ENCODE results near the gene STRN4. TPM values are rescaled to one million over a fixed set of nuclear protein-coding genes. Genes with fewer than 3 reads are reported as not detected.
A peak's percentile ranks its signal among the peaks of the same experiment; 100 is the strongest.

The STRN4 gene
- total RNA-seq, 2 donors from 2014 or later: 79.0 to 85.2 TPM

DNA sequence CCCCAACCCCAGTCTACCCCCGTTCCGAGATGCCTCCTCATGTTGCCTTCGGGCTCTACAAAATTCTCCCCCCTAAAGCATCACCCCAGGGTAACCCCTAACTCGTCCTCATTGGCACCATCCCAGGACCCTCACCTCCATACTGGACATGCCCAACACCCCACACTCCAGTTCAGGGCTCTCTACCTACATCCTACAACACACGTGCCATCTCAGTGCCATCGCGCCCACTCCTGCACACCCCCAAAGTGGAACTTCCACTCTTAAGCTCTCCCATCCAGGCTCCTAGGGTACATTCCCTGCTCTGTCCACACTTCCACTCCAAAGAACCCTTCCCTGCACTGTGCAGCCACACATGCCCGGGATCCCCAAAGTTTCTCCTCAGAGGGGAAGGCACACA is 1.2 kb downstream of the STRN4 start:
- Mint-ChIP-seq H3K4me1 (ENCODE audit: low read depth) (peaks cover 52% of the 10 kb centered on the region), H3K27ac (peak overlapping the region; percentile 93), H3K27me3 (ENCODE audit: low read depth) (no peaks in the 10 kb centered on the region), H3K4me3 (peak overlapping the region; percentile 83 to 98), H3K9me3 (no peaks in the 10 kb centered on the region), H3K36me3 (ENCODE audit: insufficient read depth in 2 of 2) (peaks cover 0 to 5% of the 10 kb centered on the region in 2 donors)
- ATAC-seq (replicated peaks in 1 of 2) (no peak), DNase-seq (no peak)

DNA sequence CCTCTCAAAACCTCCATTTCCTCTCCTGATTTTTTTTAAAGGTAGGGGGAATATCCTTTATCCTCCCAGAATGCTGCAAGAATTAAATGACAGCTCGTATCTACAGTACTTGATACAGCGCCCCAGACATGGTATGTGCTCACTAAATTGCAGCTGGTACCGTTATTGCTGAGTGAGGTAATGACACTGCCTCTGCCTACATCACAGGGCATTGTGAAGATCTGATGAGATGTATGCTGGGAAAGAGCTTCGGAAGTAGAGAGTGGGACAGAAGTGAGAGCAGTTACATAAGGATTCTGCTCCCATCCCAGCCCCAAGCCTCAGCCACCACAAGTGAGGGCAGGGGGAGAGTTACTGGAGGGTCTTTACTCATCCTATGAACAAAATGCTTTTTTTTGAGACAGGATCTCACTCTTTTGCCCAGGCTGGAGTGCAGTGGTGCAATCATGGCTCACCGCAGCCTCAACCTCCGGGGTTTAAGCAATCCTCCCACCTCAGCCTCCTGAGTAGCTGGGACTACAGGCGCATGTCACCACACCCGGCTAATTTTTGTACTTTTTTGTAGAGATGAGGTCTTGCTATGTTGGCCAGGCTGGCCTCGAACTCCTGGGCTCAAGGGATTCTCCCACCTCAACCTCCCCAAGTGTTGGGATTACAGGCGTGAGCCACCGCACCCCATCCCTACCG is 2.1 kb downstream of the STRN4 start:
- H3K36me3 Mint-ChIP-seq (ENCODE audit: insufficient read depth in 2 of 2): peaks cover 0 to 5% of the 10 kb centered on the region in 2 donors
- ATAC-seq (replicated peaks in 1 of 2) (no peak), DNase-seq (no peak)
- H3K27ac Mint-ChIP-seq: peak overlapping the region; percentile 93
- peaks cover 52% of the 10 kb centered on the region for H3K4me1 Mint-ChIP-seq (ENCODE audit: low read depth)
- no peaks in the 10 kb centered on the region for H3K9me3 Mint-ChIP-seq
- H3K4me3 Mint-ChIP-seq: peak overlapping the region; percentile 83 to 98
- H3K27me3 Mint-ChIP-seq (ENCODE audit: low read depth): no peaks in the 10 kb centered on the region

DNA sequence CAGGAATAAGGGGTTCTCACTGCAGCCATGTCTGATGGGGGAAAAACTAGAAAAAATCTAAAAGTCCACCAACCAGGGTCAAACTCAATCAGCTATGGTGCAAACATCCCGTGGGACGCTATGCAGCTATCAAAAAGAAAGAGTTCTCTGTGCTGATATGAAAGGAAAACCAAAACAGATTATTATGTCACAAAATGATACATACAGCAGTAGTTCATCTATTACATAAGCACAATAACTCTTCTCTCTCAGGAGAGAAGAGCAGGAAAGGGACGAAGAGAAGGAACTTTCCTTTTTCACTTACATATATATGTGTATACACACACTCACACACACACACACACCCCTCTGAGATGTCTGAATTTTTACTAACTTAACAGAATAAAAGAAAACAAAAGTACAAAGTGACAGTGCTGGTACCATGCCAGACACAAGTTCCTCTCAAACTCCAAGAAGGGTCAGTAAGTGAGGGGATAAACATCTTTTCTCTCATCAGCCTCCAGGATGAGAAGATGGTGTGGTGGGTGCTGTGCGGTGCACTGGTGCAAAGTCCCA is 3.2 kb downstream of the STRN4 start:
- DNase-seq (no peak), ATAC-seq (replicated peaks in 1 of 2) (no peak)
- peak overlapping the region in 1 of 2 donors; percentile 49 for H3K4me3 Mint-ChIP-seq
- H3K36me3 Mint-ChIP-seq (ENCODE audit: insufficient read depth in 2 of 2): peaks cover 0 to 1% of the 10 kb centered on the region in 2 donors
- no peaks in the 10 kb centered on the region for H3K27me3 Mint-ChIP-seq (ENCODE audit: low read depth)
- no peaks in the 10 kb centered on the region for H3K9me3 Mint-ChIP-seq
- H3K4me1 Mint-ChIP-seq (ENCODE audit: low read depth): peaks cover 52% of the 10 kb centered on the region
- H3K27ac Mint-ChIP-seq: peak overlapping the region; percentile 53

DNA sequence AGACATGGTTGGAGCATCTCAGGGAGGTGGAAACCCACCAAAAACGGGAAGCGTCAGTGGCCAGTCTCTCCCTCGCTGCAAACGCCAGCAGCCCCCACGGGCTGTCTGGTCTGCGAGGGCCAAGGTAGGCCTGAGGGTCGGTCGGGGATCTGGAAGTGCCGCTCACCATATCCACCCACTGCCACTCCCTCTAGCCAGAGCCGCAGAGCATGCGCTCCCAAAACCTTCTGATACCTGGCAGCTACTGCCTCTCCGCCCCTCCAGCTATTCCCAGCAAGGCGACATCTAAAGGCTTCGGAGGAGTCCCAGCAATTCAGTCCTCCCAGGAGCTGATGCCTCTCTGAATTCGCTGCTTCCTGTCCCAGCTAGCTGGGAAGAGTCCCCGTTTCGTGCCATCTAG is 4.8 kb downstream of the STRN4 start:
- ATAC-seq (replicated peaks in 1 of 2): no peak
- no peaks in the 10 kb centered on the region for H3K9me3 Mint-ChIP-seq
- H3K36me3 Mint-ChIP-seq (ENCODE audit: insufficient read depth in 2 of 2): peaks cover 0 to 6% of the 10 kb centered on the region in 2 donors
- no peak overlapping the region for H3K4me3 Mint-ChIP-seq
- no peak overlapping the region for H3K27ac Mint-ChIP-seq
- no peaks in the 10 kb centered on the region for H3K27me3 Mint-ChIP-seq (ENCODE audit: low read depth)
- DNase-seq: no peak
- peaks cover 45% of the 10 kb centered on the region for H3K4me1 Mint-ChIP-seq (ENCODE audit: low read depth)

- no peak overlapping the region for H3K27ac Mint-ChIP-seq
- no peak for DNase-seq
- no peaks in the 10 kb centered on the region for H3K9me3 Mint-ChIP-seq
- H3K4me3 Mint-ChIP-seq: no peak overlapping the region
- ATAC-seq (replicated peaks in 1 of 2): no peak
- H3K4me1 Mint-ChIP-seq (ENCODE audit: low read depth): peaks cover 32% of the 10 kb centered on the region
- no peaks in the 10 kb centered on the region for H3K27me3 Mint-ChIP-seq (ENCODE audit: low read depth)
- peaks cover 0 to 6% of the 10 kb centered on the region in 2 donors for H3K36me3 Mint-ChIP-seq (ENCODE audit: insufficient read depth in 2 of 2)
Measured at GRCh38 chr19:46739290-46739771, 6.9 kb downstream of the STRN4 start.

GRCh38 chr19:46737761-46738171 is 8.5 kb downstream of the STRN4 start:
- Mint-ChIP-seq H3K27ac (no peak overlapping the region), H3K36me3 (ENCODE audit: insufficient read depth in 2 of 2) (peaks cover 2 to 11% of the 10 kb centered on the region in 2 donors), H3K4me1 (ENCODE audit: low read depth) (peaks cover 17% of the 10 kb centered on the region), H3K4me3 (no peak overlapping the region), H3K9me3 (no peaks in the 10 kb centered on the region), H3K27me3 (ENCODE audit: low read depth) (no peaks in the 10 kb centered on the region)
- DNase-seq: no peak
- no peak for ATAC-seq (replicated peaks in 1 of 2)

DNA sequence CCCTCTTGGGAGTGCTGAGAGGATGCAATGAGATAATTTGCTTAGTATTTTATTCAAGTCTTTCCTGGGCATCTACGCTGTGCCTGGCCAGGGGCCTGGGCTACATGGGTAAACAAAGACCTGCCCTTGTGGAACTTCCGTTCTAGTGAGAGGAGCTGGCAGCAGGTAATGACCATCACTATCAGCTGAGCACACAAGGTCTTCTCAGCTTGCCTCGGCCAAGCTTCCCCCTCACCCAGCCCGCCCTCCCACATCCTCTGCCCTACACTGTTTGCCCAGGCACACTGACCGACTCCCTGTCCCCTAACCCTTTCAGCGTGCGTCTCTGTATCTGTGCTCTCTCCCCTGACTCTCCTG is 9.0 kb downstream of the STRN4 start:
- Mint-ChIP-seq H3K4me3 (no peak overlapping the region), H3K36me3 (ENCODE audit: insufficient read depth in 2 of 2) (peaks cover 2 to 11% of the 10 kb centered on the region in 2 donors), H3K27ac (no peak overlapping the region), H3K27me3 (ENCODE audit: low read depth) (no peaks in the 10 kb centered on the region), H3K9me3 (no peaks in the 10 kb centered on the region), H3K4me1 (ENCODE audit: low read depth) (peaks cover 13% of the 10 kb centered on the region)
- no peak for DNase-seq
- ATAC-seq (replicated peaks in 1 of 2): no peak

DNA sequence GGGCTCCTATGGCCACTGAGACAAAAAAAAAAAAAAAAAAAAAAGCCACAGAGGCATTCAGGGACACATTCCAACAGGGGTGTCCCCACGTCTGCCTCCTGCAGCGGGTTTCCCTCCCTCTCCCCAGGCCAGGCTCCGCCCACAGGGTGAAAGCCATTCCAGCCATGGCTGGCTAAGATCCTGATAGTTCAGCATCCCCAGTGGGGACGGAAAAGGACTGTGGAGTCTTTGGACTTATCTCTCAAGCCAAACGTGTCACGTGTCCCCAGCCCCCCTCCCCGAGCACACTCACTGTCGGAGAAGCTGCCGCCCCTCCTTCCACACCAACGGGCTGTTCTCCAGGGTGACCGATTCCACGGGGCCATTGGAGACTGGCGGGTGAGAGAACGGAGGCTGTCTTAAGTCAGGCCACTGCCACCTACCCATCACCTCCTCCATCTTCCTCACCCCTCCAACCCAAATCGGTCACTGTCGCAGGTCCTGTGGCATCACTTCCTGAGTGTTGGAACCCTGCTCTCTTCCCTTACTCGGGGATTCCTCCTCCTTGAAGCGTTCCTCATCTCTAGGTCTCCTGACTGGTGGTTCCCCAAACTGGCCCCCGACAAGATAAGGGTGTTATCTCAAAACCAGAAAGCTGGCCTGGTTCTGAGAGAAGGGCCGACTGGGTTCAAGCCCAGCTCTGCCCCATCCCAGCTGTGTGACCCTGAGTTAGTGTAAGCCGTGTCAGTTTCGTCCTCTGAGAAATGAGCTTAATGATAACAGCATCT is 9.5 kb downstream of the STRN4 start:
- Mint-ChIP-seq H3K4me1 (ENCODE audit: low read depth) (peaks cover 16% of the 10 kb centered on the region), H3K4me3 (no peak overlapping the region), H3K27ac (no peak overlapping the region), H3K9me3 (no peaks in the 10 kb centered on the region), H3K36me3 (ENCODE audit: insufficient read depth in 2 of 2) (peaks cover 4 to 17% of the 10 kb centered on the region in 2 donors), H3K27me3 (ENCODE audit: low read depth) (no peaks in the 10 kb centered on the region)
- no peak for ATAC-seq (replicated peaks in 1 of 2)
- no peak for DNase-seq

GRCh38 chr19:46733690-46734292 is 12.5 kb downstream of the STRN4 start:
- H3K27me3 Mint-ChIP-seq (ENCODE audit: low read depth): no peaks in the 10 kb centered on the region
- no peak for ATAC-seq (replicated peaks in 1 of 2)
- H3K36me3 Mint-ChIP-seq (ENCODE audit: insufficient read depth in 2 of 2): peaks cover 4 to 26% of the 10 kb centered on the region in 2 donors
- H3K9me3 Mint-ChIP-seq: no peaks in the 10 kb centered on the region
- DNase-seq: no peak
- peak overlapping the region; percentile 82 for H3K27ac Mint-ChIP-seq
- H3K4me1 Mint-ChIP-seq (ENCODE audit: low read depth): peaks cover 27% of the 10 kb centered on the region
- H3K4me3 Mint-ChIP-seq: no peak overlapping the region

GRCh38 chr19:46732966-46733689 is 13.1 kb downstream of the STRN4 start:
- peaks cover 4 to 29% of the 10 kb centered on the region in 2 donors for H3K36me3 Mint-ChIP-seq (ENCODE audit: insufficient read depth in 2 of 2)
- ATAC-seq (replicated peaks in 1 of 2): no peak
- H3K4me1 Mint-ChIP-seq (ENCODE audit: low read depth): peaks cover 32% of the 10 kb centered on the region
- H3K4me3 Mint-ChIP-seq: no peak overlapping the region
- no peaks in the 10 kb centered on the region for H3K9me3 Mint-ChIP-seq
- H3K27ac Mint-ChIP-seq: no peak overlapping the region
- no peak for DNase-seq
- H3K27me3 Mint-ChIP-seq (ENCODE audit: low read depth): no peaks in the 10 kb centered on the region

- Mint-ChIP-seq H3K27me3 (ENCODE audit: low read depth) (no peaks in the 10 kb centered on the region), H3K4me1 (ENCODE audit: low read depth) (peaks cover 32% of the 10 kb centered on the region), H3K27ac (no peak overlapping the region), H3K9me3 (no peaks in the 10 kb centered on the region), H3K36me3 (ENCODE audit: insufficient read depth in 2 of 2) (peaks cover 4 to 29% of the 10 kb centered on the region in 2 donors), H3K4me3 (no peak overlapping the region)
- DNase-seq (no peak), ATAC-seq (replicated peaks in 1 of 2) (no peak)
Measured at GRCh38 chr19:46732172-46732938, 13.9 kb downstream of the STRN4 start.

- H3K27ac Mint-ChIP-seq: no peak overlapping the region
- no peaks in the 10 kb centered on the region for H3K27me3 Mint-ChIP-seq (ENCODE audit: low read depth)
- ATAC-seq (replicated peaks in 1 of 2) (no peak), DNase-seq (no peak)
- peaks cover 4 to 26% of the 10 kb centered on the region in 2 donors for H3K36me3 Mint-ChIP-seq (ENCODE audit: insufficient read depth in 2 of 2)
- peaks cover 32% of the 10 kb centered on the region for H3K4me1 Mint-ChIP-seq (ENCODE audit: low read depth)
- no peak overlapping the region for H3K4me3 Mint-ChIP-seq
- no peaks in the 10 kb centered on the region for H3K9me3 Mint-ChIP-seq
Measured at GRCh38 chr19:46731584-46731983, 14.7 kb downstream of the STRN4 start.

Data from activated T-cell treated with anti-CD3 and anti-CD28 coated beads, Interleukin-2, amount 50 U/mL, for 72 hours (primary cell).